Measurements from ENCODE around the gene LRP1B.
"Not testable (repeated sequence)": the region's sequence is repeated elsewhere in the genome, so short reads cannot be mapped to it uniquely, and the experiment has no call there.

Gene LRP1B

GRCh38 chr2:140454717-140455116 lies 1676.1 kb downstream of the LRP1B start:
- no peak for DNase-seq (ENCODE audit: low read depth in 2 of 2)

GRCh38 chr2:140451324-140451723 lies 1679.5 kb downstream of the LRP1B start:
- DNase-seq (ENCODE audit: low read depth in 2 of 2), result no peak

DNA sequence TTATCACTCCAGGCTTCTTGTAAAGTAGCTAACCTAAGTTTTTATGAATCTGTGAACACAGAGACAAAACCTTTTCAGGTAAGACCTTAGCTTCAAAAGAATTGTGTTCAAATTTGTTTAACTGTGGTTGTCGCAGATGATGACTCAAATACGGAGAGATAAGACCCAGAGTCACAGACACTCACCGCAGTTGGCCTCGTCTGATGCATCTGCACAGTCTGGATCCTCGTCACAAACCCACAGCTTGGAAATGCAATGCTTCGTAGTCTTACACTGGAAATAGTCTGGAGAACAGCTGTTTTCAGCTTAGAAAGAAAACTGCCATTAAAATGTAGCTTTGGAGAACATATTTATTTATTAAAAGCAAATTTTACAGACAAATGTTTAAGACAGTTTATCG lies 1688.5 kb downstream of the LRP1B start:
- DNase-seq (ENCODE audit: low read depth in 2 of 2), result no peak

- DNase-seq (ENCODE audit: low read depth in 2 of 2), result no peak
Observed at GRCh38 chr2:140440815-140441214, 1690.0 kb downstream of the LRP1B start.

GRCh38 chr2:140436936-140437335 lies 1693.9 kb downstream of the LRP1B start:
- no peak for DNase-seq (ENCODE audit: low read depth in 2 of 2)

- not testable (repeated sequence) for DNase-seq (ENCODE audit: low read depth in 2 of 2)
Observed at GRCh38 chr2:140427033-140427432, 1703.8 kb downstream of the LRP1B start.

DNA sequence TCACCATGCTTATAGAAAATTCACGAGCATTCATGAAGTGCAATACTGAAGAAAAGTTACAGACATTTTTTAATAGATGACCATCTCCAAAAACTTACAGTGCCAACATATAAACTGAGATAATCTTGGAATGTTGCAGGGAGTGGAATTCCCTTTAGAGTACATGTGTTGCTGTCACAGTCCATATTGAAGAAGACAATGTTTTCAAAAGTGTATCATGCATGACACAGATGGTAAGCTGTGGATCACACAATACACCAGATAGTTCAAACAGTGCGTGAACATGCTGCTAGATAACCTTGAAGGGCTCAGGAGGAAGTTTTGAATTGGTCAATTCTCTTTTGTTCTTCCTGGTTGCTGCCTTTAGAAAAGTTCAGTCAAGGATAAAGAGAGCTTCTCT lies 1706.3 kb downstream of the LRP1B start:
- no peak for DNase-seq (ENCODE audit: low read depth in 2 of 2)

DNA sequence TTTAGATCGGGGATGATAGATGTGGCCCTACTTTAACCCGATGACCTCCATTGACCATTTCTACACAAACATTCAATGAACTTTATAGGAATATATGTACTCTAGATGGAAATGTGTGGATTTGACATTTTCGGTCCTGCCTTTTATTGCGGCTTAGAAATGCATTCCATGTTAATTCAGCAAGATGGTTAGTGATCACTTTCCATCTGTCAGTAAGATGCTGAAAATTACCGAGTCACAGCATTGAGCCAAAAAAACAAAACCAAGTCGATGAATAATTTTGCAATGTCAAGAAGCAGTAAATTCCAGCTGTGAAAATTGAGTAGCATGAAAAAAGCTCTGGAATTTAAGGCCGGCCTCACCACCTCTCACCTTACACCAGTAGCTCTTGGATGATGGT lies 1708.1 kb downstream of the LRP1B start:
- DNase-seq (ENCODE audit: low read depth in 2 of 2), result no peak

GRCh38 chr2:140417504-140417903 lies 1713.3 kb downstream of the LRP1B start:
- no peak for DNase-seq (ENCODE audit: low read depth in 2 of 2)

GRCh38 chr2:140416577-140416976 lies 1714.2 kb downstream of the LRP1B start:
- no peak for DNase-seq (ENCODE audit: low read depth in 2 of 2)

- not testable (repeated sequence) for DNase-seq (ENCODE audit: low read depth in 2 of 2)
Observed at GRCh38 chr2:140415035-140415434, 1715.8 kb downstream of the LRP1B start.

- DNase-seq (ENCODE audit: low read depth in 2 of 2), result no peak
Observed at GRCh38 chr2:140410695-140411094, 1720.1 kb downstream of the LRP1B start.

DNA sequence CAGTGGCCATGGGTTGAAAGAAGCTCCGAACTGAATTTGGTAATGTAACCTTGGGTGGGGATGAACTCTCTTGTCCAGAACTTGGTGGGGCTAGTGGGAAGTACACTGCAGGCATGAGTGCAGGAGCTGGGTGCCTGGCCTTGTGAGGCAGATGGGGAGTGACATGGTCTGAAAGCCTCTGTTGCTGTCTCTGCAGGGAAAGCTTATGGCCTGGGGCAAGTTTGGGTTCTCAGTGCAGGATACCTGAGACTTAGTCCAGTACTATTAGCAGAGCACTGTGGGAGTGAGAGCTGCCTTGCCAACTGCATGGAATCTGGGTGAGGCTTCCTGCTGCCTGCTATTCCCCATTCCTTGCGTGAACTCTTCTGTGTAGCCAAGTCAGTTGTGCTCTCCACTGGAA lies 1729.8 kb downstream of the LRP1B start:
- no peak for DNase-seq (ENCODE audit: low read depth in 2 of 2)

DNA sequence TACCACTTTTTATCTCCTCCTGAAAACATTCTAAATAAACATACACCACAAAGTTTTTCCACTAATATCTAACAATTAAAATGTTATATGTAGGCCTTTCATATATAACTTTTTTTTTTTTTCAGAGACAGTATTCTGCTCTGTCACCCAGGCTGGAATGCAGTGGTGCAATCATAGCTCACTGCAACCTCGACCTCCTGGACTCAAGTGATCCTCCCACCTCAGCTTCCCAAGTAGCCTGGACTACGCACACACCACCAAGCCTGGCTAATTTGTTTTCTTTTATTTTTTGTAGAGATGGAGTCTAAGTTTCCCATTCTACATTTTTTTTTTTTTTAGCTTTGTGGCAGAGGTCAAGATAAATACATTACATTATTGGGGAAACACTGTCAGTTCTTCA lies 1738.0 kb downstream of the LRP1B start:
- no peak for DNase-seq (ENCODE audit: low read depth in 2 of 2)

GRCh38 chr2:140384946-140385345 lies 1745.9 kb downstream of the LRP1B start:
- DNase-seq (ENCODE audit: low read depth in 2 of 2), result no peak

DNA sequence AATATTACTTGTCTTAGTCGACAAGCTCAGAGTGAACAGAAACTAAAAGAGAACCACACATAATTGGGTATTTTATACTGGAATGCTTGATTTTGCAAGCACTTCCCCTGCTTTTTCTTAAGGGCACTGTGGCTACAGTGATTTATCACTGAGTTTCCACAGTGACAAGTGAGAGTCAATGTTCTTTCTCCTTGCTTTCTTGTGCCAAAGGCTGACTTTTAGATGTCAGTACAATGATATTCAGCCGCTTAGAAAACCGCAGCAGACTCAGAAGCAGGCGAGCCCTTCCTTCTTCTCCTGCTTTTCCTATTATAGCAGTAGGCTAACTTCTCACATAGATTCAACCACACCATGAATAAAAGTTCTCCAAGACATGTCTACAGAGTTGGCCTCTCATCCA lies 1747.0 kb downstream of the LRP1B start:
- DNase-seq (ENCODE audit: low read depth in 2 of 2), result no peak

DNA sequence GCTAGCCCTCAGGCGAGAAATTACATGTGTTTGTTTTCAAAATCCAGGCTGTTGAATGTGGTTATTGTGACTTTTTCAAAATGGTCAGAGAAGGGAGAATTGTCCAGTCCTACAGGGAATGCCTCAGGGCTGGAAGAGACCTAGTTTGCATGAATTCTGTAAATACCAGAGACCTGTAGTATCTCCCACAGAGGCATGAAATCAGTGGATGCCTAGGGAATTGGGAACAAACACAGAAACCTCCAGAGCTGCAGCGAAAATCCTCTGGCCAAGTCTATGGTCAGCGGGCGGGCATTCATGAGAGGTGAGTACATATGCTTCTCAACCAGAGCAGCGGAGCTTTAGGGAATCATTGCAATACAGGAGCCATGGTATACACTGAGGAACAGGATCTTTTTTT lies 1754.1 kb downstream of the LRP1B start:
- no peak for DNase-seq (ENCODE audit: low read depth in 2 of 2)

DNA sequence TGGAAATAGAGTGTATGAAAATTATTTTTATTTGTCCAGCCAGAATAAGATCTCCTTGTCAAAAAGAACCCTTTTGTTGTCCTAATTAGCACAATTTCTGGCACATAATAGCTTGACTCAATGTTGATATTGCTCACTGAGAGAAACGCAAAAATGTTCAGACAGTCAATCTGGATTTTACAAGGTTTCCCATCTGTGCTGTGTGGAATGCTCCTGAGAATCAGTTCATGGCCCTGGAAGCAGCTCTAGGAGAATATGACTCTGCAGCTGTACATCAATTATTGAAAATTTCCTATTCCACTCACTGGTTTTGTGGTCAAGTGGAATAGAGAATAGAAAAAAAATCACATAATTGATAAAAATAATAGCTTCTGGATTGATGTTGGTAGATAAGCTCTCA lies 1767.7 kb downstream of the LRP1B start:
- no peak for DNase-seq (ENCODE audit: low read depth in 2 of 2)

DNA sequence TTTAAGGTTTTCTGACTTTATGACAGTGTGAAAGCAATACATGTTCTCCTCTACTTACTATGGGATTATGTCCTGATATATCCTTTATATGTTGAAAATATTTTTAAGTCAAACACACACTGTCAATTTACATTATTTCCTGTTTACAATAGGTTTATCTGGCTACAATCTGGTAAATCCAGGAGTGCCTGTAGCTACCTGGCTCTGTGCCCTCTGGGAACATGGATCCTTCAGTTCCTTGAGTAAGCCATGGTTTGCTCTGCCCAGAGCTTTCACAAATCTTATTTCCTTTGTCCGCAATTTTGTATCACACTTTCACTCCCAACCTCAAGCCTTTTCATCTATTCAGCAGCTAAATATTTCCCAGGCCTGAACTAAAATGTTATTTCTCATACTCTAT lies 1768.5 kb downstream of the LRP1B start:
- DNase-seq (ENCODE audit: low read depth in 2 of 2), result no peak

DNA sequence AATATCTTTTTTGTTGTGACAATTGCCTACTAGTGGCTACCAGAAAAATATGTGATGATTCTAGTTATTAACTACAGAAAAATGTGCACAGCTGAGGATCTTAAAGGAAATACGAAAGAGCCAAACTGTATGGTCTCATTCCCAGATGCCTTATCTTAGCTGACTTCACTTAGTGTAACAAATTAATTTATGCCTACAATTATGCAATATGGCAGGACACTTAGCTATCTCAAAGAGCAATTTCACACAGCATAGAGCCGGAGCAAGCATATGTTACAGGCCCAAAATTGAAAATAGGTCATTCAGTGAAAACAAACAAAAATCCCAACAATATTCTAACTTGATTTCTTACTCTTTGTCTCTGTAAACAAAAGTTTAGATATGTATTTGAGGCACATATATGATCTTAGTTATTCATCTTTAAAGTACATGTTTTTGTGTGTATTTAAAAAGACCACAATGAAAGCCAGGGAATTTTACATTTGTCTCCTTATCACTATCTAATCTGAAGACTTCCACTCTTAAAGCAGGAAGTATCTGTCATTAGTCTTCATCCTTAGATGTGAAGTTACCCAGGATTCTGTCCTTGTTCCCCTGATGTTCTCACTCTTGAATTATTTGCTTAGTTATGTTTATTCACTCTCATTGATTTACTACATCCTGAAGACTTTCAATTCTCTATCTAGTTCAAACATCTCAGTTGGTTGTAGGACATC lies 1771.6 kb downstream of the LRP1B start:
- no peak for DNase-seq (ENCODE audit: low read depth in 2 of 2)

- no peak for DNase-seq (ENCODE audit: low read depth in 2 of 2)
Observed at GRCh38 chr2:140356697-140357096, 1774.1 kb downstream of the LRP1B start.

- DNase-seq (ENCODE audit: low read depth in 2 of 2), result no peak
Observed at GRCh38 chr2:140355511-140356090, 1775.2 kb downstream of the LRP1B start.

- DNase-seq (ENCODE audit: low read depth in 2 of 2), result no peak
Observed at GRCh38 chr2:140354544-140354943, 1776.3 kb downstream of the LRP1B start.

GRCh38 chr2:140353541-140353940 lies 1777.3 kb downstream of the LRP1B start:
- no peak for DNase-seq (ENCODE audit: low read depth in 2 of 2)
